Measurements from ENCODE around the gene MPRIP.

DNA sequence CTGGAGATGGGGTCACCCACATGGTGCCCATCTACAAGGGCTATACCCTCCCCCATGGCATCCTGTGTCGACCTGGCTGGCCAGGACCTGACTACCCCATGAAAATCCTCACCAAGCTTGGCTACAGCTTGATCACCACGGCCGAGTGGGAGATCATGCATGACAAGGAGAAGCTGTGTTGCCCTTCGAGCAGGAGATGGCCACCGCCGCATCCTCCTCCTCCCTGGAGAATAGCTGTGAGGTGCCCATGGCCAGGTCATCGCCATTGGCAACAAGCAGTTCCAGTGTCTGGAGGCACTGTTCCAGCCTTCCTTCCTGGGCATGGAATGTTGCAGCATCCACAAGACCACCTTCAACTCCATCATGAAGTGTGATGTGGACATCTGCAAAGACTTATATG lies 200.0 kb downstream of the MPRIP start:
- TF ChIP-seq, protein P1, sequence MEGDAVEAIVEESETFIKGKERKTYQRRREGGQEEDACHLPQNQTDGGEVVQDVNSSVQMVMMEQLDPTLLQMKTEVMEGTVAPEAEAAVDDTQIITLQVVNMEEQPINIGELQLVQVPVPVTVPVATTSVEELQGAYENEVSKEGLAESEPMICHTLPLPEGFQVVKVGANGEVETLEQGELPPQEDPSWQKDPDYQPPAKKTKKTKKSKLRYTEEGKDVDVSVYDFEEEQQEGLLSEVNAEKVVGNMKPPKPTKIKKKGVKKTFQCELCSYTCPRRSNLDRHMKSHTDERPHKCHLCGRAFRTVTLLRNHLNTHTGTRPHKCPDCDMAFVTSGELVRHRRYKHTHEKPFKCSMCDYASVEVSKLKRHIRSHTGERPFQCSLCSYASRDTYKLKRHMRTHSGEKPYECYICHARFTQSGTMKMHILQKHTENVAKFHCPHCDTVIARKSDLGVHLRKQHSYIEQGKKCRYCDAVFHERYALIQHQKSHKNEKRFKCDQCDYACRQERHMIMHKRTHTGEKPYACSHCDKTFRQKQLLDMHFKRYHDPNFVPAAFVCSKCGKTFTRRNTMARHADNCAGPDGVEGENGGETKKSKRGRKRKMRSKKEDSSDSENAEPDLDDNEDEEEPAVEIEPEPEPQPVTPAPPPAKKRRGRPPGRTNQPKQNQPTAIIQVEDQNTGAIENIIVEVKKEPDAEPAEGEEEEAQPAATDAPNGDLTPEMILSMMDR (IDR thresholded peaks at IDR 0.05; ENCODE audit: poor library complexity) = no peak
- TF ChIP-seq EZH2 (IDR thresholded peaks at IDR 0.05; ENCODE audit: borderline replicate concordance) = no peak
